ENCODE data around the gene MRPL9.

MRPL9 gene

DNA sequence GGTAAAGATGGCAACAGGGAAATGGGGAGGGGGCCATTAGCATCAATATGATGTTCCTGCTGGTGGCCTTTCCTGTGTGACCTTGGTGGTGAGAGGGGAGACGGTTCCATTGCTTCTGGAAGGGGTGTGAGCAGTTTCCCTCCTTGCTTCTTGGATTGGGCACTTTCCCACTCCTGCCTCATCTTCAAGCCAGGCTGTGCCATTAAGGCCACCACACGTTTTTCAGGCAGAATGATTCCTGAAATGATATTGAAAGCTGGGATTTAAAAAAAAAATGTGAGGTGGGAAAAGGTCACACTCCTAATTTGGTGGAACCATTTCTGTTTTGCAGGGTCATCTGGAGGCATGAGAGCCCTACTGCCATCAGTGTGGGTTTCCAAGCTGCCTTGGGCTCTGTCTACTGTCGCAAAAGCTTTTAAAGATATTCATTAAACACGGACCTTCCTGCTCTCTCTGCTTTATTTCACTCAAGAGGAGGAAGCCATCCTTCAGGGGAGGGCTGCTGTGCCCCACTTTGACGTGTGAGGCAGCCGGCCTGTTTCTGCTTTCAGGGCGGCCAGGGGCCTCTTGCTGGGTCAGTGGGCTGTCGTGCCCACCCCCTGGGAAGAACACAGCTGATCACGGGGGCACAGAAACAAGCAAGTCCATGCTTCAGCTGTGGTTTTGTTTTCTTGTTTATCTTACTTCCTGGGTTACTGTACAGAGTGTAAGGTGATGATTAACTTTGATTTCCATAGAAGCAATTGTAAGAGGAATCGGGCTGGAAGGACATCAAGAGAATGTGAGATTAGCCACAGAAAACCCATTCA is 33.9 kb downstream of the MRPL9 start:
- DNase-seq = no peak

DNA sequence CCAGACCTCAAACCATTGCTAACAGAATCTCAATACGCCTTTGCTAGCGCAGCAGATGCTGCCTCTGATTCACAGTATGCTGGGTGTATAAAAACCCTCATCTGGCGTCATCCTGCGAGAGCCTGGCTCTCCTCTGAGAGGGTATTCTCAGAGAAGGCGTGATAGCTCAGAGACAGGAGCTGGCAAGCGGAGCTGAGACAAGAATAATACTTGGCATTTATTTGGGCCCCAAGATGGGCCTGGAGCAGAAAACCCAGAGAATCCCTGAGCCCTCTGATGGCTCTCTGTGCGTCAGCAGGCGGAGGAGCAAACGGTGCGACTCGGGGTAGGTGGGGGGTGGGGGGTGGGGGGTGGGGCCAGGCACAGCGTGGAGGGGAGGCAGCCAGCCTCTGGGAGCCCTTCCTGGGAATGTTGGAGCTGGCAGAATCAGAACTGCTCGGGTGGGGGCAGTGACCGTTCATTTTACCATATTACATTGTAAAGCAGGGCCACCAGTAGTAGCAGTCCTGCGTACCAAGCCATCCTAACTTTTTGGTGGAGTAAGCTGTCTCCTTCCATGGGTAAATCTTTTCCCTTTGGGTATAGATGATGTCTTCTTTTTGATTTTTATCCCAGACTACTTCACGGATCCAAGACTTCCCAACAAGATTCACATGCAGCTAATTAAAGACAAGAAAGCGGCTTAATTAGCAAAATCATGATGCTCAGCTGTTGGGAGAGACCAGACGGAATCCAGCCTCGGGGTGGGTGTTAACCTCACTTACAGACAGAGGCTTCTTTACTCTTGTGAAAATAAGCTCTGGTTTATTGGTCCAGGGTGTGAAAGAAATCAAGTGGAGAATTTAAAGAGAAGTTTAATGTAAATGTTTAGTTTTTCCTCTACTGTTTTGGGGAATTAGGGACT is 34.9 kb downstream of the MRPL9 start:
- peak; percentile 54 for DNase-seq

DNA sequence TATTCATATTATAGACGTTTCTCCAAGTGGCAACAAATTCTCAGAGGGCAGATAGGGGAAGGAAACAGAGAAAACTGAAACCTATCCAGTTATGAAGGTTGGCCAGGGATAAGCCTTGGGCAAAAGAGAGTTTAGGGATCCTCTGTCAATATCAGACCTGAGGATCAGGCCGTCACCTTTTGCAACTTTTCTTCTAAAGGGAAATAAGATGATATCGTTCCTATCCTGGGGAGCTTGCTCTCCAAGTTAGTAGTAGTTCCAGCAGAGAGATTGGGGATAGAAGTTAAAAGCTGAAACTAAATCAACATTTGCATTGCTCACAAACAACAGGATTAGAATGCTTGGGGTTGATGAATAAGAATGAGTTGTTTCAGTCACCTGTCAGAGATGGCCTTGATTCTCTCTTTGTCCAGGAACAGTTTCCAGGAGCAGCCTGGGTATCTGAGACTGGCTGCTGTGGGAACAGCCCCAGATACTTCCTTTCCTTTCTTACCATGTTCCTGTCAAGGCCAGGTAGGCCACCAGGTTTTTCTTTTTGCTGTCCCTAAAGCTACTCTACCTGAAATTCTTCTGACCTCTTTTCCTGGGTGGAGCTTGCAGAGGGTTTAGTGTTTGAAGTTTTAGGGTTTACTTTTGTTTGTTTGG is 39.4 kb downstream of the MRPL9 start:
- DNase-seq = no peak

DNA sequence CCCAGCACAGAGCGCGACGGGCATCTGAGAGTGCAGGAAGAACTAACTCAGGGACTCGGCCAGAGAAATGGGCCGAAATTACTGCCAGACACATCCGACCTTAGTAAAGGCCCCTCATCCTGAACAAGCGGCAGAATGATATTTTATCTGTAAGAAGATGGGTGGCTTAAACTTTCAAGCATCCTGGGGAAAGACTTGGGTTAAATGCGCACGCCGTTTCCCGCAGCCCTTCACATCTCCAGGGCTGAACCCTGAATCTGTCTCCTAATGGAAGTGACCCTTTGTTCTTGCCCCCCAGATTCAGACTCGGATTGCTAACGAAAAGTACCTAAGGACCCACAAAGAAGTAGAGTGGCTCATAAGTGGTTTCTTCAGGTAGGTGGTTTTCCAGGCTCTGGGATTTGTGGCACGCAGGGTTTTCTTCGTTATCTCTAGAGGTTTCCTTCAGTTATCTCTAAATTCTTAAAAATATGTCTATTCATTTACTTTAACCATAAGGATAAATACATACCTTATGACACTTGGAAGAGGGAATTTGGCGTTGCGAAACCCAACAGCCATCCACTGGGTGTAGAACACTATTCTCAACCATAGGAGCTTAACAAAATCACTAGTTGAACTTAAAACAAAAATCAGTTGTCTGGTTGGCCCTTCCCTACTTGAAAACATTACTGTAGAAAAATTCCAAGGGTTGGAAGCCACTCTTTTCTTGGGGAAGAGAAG is 41.3 kb downstream of the MRPL9 start:
- DNase-seq = no peak

DNA sequence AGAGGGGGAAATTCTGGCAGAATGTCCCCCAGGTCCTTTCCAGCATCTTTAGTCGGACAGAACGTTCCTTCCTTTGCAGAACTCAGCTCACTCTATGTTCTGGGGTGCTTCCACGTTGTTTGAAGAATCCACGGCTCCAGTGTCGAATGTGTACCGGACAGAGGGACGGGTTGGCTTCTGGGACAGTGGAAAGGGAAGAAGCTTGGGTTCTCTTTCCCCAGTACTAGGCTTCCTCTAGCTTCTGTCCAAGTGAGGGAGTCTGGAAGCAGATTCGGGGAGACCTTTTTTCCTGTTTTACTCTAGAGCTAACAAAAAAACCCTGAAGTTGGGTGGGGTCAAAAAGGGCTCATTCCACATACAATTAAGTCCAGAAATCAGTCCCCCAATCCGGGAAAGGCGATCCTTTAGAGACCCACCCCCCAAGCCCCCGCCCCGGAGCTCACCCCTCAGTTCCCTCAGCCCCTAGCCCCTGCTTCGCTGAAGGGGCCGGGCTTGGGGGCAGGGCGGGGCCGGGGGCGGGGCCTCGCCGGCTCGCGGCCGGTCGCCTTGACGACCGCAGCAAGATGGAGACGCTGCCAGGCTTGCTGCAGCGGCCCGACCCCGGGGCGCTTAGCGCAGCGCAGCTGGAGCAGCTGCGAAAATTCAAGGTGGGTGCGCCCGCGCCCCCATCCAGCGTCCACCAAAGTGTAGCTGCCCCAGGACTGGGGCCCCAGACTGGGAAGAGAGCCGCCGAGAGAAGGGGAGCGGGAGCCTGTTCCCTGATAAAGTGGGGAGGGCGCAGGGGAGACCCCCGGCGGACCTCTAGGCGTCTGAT is 42.1 kb downstream of the MRPL9 start, which contains the start of gene RIIAD1:
RIIAD1 (plus strand) TSS at position 549 of the 814 bp plus-strand sequence; CDS start at position 564, 15 bp downstream.
- DNase-seq = peak; percentile 42

DNA sequence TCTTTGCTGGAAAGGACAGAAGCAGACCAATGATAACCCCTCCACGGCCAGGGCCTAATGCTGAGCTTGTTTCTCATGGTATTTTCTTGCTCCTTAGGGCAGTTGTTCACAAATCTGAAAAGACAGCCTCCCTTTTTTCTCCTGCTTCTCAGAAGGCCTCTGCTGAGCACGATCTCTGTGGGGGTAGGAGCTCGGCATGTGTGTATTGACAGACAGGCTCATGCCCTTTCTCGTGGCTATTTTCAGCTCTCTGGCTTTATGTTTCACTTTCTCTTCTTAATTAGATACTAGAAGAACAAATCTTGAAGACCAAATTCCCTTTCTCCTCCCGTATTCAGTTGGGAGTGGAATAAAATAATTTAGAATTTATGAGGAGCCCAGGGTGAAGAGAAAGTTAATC is 42.7 kb downstream of the MRPL9 start:
- no peak for DNase-seq

DNA sequence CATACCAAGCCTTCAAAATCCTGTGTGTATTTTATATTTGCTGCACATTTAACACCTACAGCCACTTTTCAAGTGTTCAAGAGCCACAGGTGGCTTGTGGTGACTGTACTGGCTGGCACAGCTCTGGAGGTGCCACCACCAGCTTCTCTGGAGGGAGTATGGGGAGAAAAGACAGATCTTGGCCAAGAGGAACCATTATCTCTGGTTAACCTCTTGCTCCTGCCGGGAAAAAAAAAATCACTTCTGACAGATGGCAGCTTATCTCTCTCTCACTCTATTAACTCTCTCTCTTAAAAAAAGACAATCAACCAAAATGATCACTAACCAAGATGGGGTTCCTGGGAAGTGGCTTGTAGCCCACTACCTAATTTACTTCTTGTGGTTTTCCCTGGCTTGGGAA is 43.2 kb downstream of the MRPL9 start:
- DNase-seq = no peak

DNA sequence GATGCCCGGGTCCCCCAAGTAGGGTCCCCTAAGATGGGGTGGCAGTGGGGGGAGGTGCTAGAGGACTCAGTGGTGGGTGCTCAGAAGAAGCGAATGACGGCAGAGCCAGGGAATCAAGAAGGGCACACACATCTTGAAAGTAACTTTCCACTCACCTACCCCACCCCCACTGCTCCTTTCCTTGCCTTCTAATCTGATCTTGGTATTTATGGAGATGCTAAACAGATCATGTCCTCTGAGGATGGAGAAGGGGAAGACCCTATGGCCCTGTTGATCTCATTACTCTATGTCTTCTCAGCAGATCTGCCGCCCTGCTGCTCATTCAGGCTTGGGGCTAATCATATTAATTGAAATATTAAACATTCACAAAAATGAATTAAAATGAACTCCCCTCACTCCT is 44.6 kb downstream of the MRPL9 start:
- DNase-seq = no peak

DNA sequence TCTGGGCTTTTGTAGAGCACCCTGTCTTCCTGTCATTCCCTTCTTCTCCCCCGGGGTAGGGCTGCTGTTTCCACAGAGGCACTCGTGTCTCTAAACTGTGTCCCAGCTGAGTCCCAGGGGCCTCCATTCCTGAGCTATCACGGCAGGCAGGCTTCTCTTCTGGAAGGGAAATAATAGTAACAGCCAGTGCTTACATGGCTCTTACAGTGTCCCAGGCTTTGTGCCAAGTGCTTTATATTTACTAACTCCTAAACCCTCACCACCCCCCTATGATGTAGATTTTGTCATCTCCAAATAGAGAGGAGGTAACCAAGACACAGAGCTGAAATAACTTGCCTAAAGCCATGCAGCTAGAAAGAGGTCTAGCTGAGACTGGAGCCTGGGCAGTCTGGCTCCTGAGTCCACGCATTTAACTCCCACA is 45.3 kb downstream of the MRPL9 start:
- peak; percentile 1 for DNase-seq

DNA sequence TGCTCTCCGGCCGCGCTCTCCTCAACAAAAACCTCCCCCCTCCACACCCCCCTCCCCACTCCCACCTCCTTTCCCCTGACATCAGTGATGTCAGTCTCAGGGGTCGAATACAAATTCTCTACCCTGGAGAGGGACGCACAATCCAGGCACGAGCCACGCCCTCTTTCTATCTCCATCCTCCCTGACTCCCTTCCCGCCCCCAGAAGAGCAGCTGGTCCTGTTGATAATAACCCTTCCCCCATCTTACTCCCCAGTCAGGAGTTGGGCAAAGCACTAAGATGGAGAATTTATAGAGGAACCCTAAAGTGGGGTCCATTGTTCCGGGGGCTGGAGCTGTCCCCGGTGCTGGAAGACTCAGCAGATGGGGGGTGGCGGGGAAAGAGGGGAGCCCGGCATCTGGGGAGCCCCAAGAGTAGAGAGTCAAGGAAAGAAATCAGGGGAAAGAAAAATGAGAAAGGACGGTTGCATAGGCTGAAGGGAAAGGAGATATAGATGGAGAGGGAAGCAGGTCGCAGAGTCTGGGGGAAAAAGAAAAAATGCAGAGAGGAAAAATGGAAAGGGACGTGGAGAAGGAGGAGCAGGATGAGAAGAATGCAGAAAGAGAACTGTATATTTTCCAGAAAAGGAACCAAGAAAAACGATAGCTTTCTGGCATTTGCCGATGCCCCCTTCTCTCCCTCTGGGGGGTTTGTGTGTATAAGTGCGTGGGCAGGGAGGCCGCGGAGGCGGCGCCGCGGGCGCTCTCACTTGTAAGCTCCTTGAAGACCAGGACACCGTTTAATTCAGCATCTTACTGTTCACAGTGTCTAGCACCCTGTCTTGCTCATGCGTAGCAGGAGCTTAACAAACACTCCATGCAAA is 46.3 kb downstream of the MRPL9 start, which contains the start of gene CELF3:
CELF3 (minus strand) TSS at position 33 of the 861 bp plus-strand sequence. CDS start 783 bp downstream, outside the sequence.
- DNase-seq = peak; percentile 99

DNA sequence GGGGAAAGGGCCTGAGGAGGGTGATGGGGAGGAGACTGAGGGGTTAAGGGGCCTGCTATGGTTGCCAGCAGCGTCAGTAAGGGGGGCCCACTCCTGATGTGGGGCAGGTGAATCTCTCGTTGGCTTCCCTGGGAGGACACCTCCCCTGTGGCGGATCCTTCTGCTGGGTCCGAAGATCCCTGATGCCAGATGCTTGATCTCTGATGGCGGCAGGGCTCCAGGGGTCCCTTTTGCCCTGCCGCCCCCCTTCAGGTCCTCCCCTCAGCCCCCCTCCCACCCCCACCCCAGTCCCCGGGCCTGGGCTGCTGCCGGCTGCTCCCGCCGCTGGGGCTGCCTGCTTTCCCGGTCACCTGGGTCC is 46.9 kb downstream of the MRPL9 start:
- no peak for DNase-seq

DNA sequence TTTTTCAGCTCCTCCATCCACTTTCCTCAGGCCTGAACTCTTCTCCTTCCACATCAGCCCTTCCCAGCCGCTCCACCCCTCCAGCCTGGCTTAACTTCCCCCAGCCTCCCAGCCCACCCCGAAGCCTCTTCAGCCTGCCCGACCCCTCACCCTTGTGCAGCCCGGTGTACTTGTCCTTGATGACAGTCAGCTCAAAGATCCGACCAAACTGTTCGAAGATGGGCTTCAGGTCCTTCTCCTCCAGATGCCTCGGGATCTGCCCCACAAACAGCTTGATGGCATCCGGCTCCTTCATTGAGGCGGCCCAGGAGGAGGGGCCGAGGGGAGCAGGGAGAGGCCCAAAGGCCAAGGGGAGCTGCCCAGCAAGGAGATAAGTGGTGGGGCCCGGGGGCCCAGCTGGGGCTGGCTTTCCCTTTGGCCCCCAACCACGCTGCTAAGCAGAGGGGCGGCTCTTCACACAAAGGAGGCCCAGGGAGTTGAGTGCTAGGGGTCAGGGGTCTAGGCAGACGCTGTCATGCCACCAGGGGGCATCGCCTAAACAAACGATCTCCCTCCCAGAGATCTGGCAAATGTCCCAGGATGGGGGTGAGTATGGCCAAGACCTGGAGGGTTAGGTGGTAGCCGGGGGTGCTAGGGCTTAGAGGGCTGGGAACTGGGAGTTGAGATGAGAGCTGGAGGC is 47.4 kb downstream of the MRPL9 start:
- DNase-seq = peak; percentile 77

DNA sequence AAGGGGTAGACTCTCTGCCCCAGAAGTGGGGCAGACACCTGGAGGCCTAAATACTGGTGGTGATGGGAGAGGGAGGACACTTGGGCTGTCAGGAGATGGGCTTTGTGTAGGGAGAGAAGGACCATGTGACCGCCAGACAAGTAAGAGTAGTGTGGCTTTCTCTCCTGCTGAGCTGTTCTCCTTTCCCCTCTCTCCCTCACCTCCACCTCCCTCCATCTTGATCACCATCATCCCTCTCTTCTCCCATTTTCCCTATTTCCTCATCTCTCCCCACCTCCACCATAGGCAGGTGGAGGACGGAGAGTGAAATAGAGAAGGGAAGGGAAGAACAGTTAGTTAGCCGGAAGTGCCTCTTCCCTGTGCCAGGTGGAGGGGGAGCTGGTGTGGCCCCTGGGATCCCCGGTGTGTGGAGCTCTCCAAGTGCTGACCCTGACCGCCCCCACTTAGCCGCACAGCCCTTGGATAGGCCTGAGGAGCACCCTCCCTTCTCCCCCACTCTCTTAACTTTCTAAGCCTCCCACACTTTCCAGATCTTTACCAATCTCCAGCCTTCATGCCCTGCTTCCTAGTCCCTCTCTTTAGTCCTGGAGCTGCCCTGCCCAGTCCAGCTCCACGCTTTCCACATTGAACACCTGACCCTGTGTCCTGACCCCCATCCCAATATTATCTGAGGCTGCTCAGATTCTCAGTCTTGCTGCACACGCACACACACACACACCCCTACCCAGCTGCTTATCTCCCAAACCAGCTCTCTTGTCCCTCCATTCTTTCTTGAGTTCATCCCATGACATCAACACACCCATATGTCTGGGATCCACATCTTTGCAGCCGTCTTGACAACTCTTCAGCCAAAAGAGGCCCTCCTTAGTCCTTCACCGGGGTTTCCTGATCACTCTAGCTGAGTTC is 48.2 kb downstream of the MRPL9 start:
- no peak for DNase-seq

DNA sequence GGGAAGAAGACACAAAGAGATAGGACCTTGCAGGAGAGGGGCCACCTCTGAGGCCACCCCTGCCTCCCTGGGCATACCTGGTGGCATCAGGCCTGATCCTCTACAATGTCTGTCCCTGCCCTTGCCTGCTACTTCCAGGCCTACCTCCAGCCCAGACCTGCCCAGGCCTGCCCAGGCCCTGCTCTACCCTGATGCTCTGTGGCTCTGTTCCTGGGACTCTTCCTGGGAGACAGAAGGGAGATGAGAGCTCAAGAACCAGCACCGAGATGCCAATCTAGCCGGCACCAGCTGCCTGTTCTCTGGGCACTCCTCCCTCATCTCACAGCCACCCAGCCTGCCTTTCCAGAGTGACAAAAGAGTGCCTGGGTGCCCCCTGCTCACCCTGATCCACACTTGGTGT is 49.4 kb downstream of the MRPL9 start:
- peak; percentile 63 for DNase-seq

DNA sequence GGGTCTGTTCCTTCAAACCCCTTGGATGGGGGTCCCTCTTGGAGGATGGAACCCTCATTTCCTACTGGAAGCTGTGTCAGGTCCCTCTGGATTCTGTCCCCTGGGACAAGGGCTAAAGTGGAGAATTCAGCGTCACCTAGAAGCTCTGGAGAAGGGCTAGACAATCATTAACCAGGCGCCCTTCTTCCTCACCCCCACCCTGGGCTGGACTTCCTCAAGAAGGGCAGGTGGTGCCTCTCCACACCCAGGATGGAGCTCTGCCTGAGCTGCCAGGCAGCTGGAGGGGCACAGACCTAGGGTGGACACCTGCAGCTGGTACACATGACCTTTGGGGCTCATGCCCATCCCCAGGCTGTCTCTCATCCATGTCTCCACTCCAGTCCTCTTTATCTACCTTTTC is 50.3 kb downstream of the MRPL9 start:
- no peak for DNase-seq

DNA sequence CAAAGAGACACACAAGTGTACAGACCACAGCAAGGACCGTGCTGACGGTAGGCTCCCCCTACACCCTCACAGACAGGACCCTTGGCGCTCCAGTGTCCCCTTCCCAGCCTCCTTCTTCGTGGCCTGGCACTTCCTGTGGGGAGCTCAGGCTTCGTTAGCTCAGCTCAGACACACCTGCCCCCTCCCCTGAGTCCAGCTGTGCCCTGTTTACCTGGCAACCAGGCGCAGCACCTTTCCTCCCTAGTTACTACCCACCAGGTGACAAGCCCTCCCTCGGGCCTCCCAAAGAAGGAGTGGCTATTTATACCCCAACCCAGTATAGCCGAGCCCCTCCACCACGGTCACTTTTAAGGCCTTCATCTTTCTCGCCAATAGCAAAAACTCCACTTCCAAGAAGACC is 51.3 kb downstream of the MRPL9 start:
- DNase-seq = no peak

DNA sequence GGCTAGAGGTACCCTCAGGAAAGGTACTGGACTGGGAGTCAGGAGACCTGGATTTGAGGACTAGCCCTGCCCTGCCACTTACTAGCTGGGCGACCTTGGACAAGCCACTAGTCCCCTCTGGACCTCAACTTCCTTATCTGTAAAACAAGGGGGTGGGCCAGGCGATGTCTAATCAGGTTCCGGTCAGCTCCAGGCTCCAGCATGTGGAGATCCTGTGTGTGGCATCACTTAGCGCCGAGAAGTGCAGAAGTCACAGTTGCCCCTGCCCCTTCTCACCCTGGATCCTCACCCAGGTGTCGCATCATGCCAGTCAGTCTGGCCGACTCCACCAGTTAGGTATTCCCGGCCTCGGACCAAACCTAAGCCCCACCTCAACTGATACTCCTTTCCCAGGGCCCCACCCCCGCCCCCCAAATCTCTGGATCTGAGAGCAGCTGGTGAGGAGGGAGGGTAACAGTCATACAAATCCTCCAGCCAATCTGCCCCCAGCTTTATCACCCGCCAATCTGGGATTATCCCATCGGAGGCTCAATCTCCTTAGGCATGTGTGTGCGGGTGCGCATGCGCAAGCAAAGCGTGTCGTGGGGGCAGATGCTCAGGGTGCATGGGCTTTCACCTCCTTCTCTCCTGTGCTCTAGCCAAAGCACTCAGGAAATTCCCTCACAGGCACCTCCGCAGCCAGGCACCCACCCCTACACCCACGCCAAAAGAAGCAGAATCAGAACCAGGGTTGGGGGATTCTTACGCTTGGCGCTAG is 52.1 kb downstream of the MRPL9 start:
- DNase-seq = no peak

DNA sequence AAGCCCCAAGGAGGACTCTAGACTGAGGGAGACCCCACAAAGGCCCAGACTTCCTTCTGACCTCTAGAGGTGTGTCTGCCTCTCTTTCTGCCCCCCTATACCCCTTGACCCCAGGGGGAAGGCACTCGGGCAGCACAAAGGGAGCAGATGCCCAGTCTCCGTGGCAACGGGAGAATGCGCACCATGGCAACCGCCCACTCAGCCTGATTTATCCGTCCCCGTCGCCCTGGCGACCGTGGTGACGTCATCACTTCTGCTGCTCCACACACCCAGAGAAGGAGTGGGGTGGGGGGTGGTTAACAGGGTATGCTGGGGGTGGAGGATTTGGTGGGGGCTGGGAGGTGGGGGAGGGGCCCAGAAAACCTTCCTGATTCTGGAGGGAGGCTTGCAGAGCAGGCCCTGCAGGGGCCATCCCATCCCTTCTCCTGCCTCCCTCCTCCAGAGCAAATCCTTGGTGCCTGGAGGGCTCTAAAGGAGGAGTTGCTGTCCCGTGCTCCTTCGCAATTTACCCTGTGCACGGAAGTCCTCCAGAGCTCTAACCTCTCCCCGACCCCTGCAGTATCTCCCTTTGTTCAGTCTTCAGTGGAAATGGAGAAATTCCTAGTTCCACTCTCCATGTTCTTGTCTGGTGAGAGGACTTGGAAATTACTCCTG is 53.0 kb downstream of the MRPL9 start:
- peak; percentile 24 for DNase-seq

All from NCI-H1105 treated with DMSO at 0.1 percent for 48 hours (cell line).